ENCODE measurements around the gene RTN4RL2.

RTN4RL2 gene

DNA sequence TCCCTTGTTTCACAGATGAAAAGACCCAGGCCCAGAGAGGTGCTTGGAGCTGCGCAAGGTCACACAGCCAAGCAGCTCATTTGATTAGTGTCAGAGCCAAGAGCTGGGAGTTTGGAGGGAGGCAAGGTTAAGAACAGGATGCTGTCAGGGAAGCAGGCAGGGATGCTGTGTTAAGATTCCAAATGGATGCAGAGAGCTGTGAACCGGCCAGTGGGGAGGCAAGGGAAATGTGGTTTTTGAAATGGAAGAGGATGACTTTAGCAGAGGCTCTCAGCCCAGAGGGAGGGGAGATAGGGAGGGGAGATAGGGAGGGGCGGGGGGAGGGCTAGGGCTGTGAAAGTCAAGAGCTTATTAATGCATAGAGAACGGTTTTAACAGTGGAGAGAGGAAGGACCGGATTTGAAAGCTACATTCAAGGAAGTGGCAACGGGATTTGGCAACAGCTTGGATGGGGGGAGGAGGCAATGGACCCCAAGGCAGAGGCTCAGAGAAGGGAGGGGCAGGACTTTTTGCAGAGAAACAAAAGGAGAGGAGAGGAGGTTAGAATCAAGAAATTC is 13.0 kb downstream of the RTN4RL2 start:
- TF ChIP-seq, protein P1, sequence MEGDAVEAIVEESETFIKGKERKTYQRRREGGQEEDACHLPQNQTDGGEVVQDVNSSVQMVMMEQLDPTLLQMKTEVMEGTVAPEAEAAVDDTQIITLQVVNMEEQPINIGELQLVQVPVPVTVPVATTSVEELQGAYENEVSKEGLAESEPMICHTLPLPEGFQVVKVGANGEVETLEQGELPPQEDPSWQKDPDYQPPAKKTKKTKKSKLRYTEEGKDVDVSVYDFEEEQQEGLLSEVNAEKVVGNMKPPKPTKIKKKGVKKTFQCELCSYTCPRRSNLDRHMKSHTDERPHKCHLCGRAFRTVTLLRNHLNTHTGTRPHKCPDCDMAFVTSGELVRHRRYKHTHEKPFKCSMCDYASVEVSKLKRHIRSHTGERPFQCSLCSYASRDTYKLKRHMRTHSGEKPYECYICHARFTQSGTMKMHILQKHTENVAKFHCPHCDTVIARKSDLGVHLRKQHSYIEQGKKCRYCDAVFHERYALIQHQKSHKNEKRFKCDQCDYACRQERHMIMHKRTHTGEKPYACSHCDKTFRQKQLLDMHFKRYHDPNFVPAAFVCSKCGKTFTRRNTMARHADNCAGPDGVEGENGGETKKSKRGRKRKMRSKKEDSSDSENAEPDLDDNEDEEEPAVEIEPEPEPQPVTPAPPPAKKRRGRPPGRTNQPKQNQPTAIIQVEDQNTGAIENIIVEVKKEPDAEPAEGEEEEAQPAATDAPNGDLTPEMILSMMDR (IDR thresholded peaks at IDR 0.05): no peak
- Histone ChIP-seq H3K9me3 (no peaks in the 10 kb centered on the region), H3K36me3 (no peaks in the 10 kb centered on the region), H3K27me3 (peaks cover 67% of the 10 kb centered on the region), H3K4me3 (ENCODE audit: low read depth in 1 of 2, low read length in 1 of 2) (no peak overlapping the region), H3K4me1 (ENCODE audit: control insufficient read depth in 1 of 2, insufficient read depth in 1 of 2, low read depth in 1 of 2, low read length in 1 of 2) (peaks cover 19 to 36% of the 10 kb centered on the region in 2 experiments), H3K27ac (no peak overlapping the region)

DNA sequence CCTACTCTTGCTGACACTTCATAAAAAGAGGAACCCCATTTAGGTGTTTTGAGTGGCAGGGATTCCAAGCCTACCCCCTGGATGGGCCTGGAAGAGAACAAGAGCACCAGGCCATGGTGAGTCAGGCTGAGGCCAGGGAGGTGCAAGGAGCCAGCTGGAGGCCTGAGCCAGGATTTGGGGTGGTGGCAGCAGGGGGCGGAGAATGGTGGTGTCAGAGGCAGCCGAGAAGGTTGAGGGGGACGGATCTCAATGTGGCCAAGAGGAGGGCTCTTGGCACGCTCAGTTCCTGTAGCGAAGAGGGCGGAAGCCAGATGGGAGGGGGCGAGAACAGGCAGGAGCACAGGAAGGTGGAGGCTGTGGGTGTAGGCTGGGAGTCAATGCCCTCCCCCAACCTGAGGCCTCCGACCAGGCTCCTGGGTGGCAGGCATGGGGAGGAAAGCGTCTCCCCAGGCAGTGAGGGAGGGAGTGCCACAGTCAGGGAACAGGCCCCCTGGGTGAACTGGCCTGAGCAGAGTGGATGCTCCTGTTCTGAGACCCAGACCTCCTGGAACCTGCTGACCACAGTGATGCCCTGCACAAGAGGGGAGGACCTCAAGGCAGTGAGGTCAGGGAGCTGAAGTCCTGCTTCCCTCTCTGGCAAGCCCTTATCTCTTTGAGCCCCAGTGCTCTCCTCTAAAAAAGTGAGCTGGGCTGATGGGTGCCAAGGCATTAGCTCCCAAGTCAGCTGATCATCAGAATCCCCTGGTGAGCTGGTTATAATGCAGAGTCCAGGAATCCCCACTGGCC is 13.9 kb downstream of the RTN4RL2 start:
- Histone ChIP-seq H3K4me3 (ENCODE audit: low read depth in 1 of 2, low read length in 1 of 2) (no peak overlapping the region), H3K27ac (no peak overlapping the region), H3K36me3 (no peaks in the 10 kb centered on the region), H3K9me3 (no peaks in the 10 kb centered on the region), H3K4me1 (ENCODE audit: control insufficient read depth in 1 of 2, insufficient read depth in 1 of 2, low read depth in 1 of 2, low read length in 1 of 2) (peaks cover 19 to 36% of the 10 kb centered on the region in 2 experiments), H3K27me3 (peaks cover 61% of the 10 kb centered on the region)
- TF ChIP-seq, protein P1 (IDR thresholded peaks at IDR 0.05): no peak

DNA sequence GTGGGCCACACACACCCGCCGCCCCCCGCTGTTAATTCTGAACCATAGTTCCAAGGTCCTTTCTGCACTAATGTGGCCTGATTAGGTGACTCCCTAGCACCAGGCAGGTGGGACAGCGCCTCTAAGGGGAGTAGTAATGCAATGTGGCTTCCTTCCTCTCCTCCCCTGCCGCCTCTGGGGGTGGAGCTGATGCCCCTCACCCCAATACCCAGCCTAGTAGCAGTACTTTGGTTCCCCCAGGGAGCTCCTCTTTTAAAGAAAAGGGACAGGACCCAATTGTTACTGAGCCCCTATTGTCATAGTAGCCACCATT is 14.4 kb downstream of the RTN4RL2 start:
- Histone ChIP-seq H3K9me3 (no peaks in the 10 kb centered on the region), H3K27ac (no peak overlapping the region), H3K4me3 (ENCODE audit: low read depth in 1 of 2, low read length in 1 of 2) (no peak overlapping the region), H3K27me3 (peaks cover 61% of the 10 kb centered on the region), H3K36me3 (no peaks in the 10 kb centered on the region), H3K4me1 (ENCODE audit: control insufficient read depth in 1 of 2, insufficient read depth in 1 of 2, low read depth in 1 of 2, low read length in 1 of 2) (peaks cover 19 to 36% of the 10 kb centered on the region in 2 experiments)
- TF ChIP-seq, protein P1 (IDR thresholded peaks at IDR 0.05): no peak

DNA sequence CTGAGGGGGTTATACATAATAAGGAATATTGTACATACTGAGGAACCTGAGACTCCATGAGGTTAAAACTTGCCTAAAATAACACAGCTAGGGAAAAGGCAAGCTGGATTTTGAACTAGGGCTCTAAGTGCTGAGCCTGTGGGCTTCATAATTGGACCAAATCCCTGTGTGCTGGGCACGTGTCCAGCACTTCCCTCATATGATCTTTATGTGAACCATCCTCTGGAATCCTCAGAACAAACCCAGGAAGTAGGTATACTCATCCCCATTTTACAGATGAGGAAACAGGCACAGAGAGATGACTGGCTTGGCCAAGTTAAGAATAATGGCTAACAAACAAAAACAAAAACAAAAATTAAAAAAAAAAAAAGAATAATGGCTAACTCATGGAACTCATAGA is 14.9 kb downstream of the RTN4RL2 start:
- Histone ChIP-seq H3K27ac (no peak overlapping the region), H3K36me3 (no peaks in the 10 kb centered on the region), H3K4me3 (ENCODE audit: low read depth in 1 of 2, low read length in 1 of 2) (no peak overlapping the region), H3K4me1 (ENCODE audit: control insufficient read depth in 1 of 2, insufficient read depth in 1 of 2, low read depth in 1 of 2, low read length in 1 of 2) (peaks cover 19 to 36% of the 10 kb centered on the region in 2 experiments), H3K27me3 (peaks cover 61% of the 10 kb centered on the region), H3K9me3 (no peaks in the 10 kb centered on the region)
- TF ChIP-seq, protein P1 (IDR thresholded peaks at IDR 0.05): no peak

DNA sequence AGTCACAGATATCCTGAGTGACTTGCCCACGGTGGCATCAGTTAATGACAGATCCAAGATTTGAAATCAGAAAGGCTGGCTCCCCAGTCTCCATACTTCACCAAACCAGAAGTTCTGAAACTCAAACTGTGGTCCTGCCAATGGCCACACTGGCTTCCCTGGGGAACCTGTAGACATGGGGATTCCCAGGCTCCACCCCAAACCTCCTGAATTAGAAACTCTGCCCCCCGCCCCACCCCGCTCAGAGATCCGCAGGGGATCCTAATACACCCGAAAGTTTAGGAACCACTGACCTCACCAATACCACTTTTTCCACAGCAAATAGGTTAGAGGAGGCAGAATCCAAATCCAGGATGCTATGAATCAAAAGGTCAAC is 15.3 kb downstream of the RTN4RL2 start:
- Histone ChIP-seq H3K27me3 (peaks cover 61% of the 10 kb centered on the region), H3K9me3 (no peaks in the 10 kb centered on the region), H3K27ac (no peak overlapping the region), H3K4me1 (ENCODE audit: control insufficient read depth in 1 of 2, insufficient read depth in 1 of 2, low read depth in 1 of 2, low read length in 1 of 2) (peaks cover 19 to 36% of the 10 kb centered on the region in 2 experiments), H3K4me3 (ENCODE audit: low read depth in 1 of 2, low read length in 1 of 2) (peak overlapping the region in 1 of 2 experiments; percentile 61), H3K36me3 (no peaks in the 10 kb centered on the region)
- TF ChIP-seq, protein P1 (IDR thresholded peaks at IDR 0.05): no peak
